Measurements from ENCODE around the gene RBP4. TPM values are rescaled to one million over a fixed set of nuclear protein-coding genes. Genes with fewer than 3 reads are reported as not detected.

RBP4 gene
- total and polyA plus RNA-seq, 5 donors: 2.1 to 43.4 (median 10.7) TPM; not detected in 1

DNA sequence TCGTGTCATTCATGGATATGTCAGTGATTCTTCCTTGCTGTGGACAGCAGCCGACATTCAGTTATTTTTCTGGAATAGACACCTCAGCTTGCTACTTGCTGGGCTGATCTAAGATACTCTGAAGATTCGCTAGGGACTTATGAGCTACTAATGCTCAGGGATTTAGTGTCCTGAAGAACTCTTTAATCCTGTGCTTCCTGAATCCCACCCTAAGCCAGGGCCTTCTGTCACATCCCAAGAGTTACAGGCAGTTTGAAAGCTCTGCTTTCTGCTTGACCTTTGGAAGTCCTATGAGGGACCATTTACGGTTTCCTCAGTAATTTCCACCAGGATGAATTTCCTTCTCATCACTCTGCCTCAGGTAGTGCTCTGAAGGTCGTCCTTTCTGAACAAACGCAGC, 11.3 kb upstream of the RBP4 start, which contains the start of gene PDE6C:
PDE6C (plus strand) TSS at position 227 of the 400 bp plus-strand sequence. CDS start 189 bp downstream, outside the sequence.
- Histone ChIP-seq H3K4me1 (ENCODE audit: control insufficient read depth, insufficient read depth, low read length) (no peaks in the 10 kb centered on the region), H3K4me3 (ENCODE audit: low read length) (no peak within 1 kb of the TSS), H3K27ac (ENCODE audit: low read length) (no peak within 1 kb of the TSS), H3K27me3 (ENCODE audit: control insufficient read depth, insufficient read depth) (no peaks in the 10 kb centered on the region), H3K9me3 (ENCODE audit: control insufficient read depth, low read length) (no peaks in the 10 kb centered on the region)
- intact Hi-C loops (cut with DNase I): no loop called here
- WGBS: 85% methylated on average over 6 of the region's 6 CpGs
- ATAC-seq (no peak), DNase-seq (no peak)

DNA sequence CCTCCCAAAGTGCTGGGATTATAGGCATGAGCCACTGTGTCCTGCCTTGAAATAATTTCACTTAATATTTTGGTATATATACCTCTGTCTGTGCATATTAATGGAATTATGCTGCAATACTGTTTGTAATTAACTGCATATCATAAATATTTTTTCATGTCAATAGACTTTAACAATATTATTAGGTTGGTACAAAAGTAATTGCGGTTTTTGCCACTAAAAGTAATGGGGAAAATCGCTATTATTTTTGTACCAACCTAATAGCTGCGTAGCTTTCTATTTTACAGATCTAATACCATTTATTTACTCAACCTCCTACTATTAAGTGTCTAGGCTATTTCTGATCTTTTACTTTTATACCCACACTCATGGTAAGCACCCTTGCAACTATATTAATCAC, 7.4 kb upstream of the RBP4 start:
- Histone ChIP-seq H3K9me3 (ENCODE audit: control insufficient read depth, low read length) (no peaks in the 10 kb centered on the region), H3K4me3 (ENCODE audit: low read length) (no peak overlapping the region), H3K27me3 (ENCODE audit: control insufficient read depth, insufficient read depth) (no peaks in the 10 kb centered on the region), H3K27ac (ENCODE audit: low read length) (no peak overlapping the region), H3K4me1 (ENCODE audit: control insufficient read depth, insufficient read depth, low read length) (no peaks in the 10 kb centered on the region)
- ATAC-seq (no peak), DNase-seq (no peak)
- 89% methylated on average over 3 of the region's 3 CpGs for WGBS
- intact Hi-C loops (cut with DNase I): no loop called here

DNA sequence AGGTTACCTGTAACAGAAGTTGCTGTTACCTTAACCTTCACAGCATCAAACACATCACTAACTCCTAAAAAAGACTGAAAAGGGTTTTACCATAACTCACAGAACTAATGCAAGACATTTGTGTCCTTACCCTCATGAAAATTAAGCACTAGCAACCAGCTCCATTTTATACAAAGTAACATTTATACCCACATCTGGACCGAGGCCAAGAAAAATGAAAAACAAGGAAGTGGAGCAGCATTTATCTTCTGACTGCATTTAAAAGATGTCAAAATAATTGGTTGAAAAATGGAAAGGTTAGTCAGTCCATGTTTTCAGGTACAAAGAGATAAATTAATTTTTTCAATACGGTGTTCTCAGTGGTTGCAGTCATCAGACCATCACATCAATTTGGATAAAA, 3.1 kb upstream of the RBP4 start:
- 51% methylated on average over 2 of the region's 2 CpGs for WGBS
- no peak overlapping the region for H3K27ac ChIP-seq (ENCODE audit: low read length)
- H3K27me3 ChIP-seq (ENCODE audit: control insufficient read depth, insufficient read depth): peaks cover 5% of the 10 kb centered on the region
- DNase-seq (no peak), ATAC-seq (no peak)
- no peaks in the 10 kb centered on the region for H3K9me3 ChIP-seq (ENCODE audit: control insufficient read depth, low read length)
- intact Hi-C loops (cut with DNase I): no loop called here
- no peak overlapping the region for H3K4me3 ChIP-seq (ENCODE audit: low read length)
- no peaks in the 10 kb centered on the region for H3K4me1 ChIP-seq (ENCODE audit: control insufficient read depth, insufficient read depth, low read length)

DNA sequence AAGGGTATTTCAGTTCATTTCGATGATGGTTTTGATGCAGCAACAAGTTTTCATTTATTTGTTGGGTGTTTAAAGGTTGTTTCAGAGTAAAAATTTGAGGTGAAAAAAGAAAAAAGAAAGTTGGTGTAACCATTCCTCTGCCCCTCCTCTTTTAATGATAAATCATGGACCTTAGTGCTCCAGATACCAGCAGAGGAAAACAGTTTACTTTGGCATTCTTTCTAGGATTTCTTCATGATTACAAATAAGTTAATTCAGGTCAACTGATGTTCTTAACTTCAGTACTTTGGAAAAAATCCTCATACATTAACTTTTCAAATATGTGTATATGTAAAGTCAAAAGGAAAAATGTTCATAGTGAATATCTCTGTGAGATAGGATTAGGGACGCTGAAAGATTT, 2.0 kb upstream of the RBP4 start:
- Histone ChIP-seq H3K9me3 (ENCODE audit: control insufficient read depth, low read length) (no peaks in the 10 kb centered on the region), H3K27me3 (ENCODE audit: control insufficient read depth, insufficient read depth) (peaks cover 5% of the 10 kb centered on the region), H3K27ac (ENCODE audit: low read length) (no peak overlapping the region), H3K4me1 (ENCODE audit: control insufficient read depth, insufficient read depth, low read length) (no peaks in the 10 kb centered on the region), H3K4me3 (ENCODE audit: low read length) (no peak overlapping the region)
- DNase-seq (no peak), ATAC-seq (no peak)
- WGBS: 95% methylated on average over 2 of the region's 2 CpGs
- intact Hi-C loops (cut with DNase I): no loop called here

DNA sequence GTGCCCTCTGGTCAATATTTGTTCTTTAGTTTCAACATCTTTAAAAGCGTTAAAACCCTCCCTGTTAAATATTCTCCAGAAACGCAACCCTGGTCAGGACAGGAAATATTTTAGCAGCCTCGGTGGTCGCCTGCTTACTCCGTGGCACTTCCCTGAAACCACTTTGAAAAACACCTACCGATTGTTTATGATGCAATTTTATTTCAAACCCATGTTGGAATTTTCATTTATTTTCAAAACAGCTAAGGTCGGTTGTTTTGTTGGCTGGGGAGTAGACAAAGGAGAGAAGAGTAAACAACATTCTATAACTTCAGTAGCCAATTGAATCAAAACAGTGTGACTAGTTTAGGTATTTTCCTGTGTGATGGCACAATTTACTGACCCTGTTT, 733 bp upstream of the RBP4 start:
- Histone ChIP-seq H3K27me3 (ENCODE audit: control insufficient read depth, insufficient read depth) (peaks cover 5% of the 10 kb centered on the region), H3K4me3 (ENCODE audit: low read length) (no peak overlapping the region), H3K27ac (ENCODE audit: low read length) (no peak overlapping the region), H3K9me3 (ENCODE audit: control insufficient read depth, low read length) (no peaks in the 10 kb centered on the region), H3K4me1 (ENCODE audit: control insufficient read depth, insufficient read depth, low read length) (no peaks in the 10 kb centered on the region)
- ATAC-seq: no peak
- 8% methylated on average over 7 of the region's 7 CpGs for WGBS
- DNase-seq: no peak
- intact Hi-C loops (cut with DNase I): no loop called here

DNA sequence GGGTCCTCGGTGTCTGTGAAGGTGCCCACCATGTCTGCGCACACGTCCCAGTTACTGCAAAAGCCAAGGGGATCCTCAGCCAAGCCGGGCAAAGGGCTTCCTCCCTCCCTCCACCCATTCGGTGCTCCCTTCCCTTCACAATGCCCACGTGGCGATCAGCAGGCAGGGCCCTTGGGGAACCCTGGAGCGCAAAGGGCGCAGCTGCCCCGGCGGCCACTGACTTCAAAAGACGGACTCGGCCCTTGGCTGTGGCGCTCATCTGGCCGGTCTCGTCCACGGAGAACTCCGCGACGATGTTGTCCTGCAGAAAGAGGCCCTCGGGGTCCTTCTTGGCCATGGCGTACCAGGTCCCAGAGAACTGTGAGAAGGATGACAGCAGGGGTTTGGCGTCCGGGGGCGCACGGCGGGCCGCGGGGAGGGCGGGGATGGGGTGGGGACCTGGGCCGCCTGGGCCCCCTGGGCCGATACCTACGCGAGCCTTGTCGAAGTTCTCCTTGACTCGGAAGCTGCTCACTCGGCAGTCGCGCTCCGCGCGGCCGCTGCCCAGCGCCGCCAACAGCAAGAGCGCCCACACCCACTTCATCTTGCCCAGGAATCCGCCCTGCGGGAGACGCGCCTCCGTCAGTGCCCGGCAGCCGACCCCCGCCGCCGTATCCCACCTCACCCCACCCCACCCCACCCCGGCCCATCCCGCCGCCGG, 439 bp downstream of the RBP4 start:
- WGBS: 9% methylated on average over 60 of the region's 60 CpGs
- intact Hi-C loops (cut with DNase I): no loop called here
- DNase-seq (peak; percentile 29 to 65 (median 53)), ATAC-seq (peak; percentile 9 to 71)
- H3K27me3 ChIP-seq (ENCODE audit: control insufficient read depth, insufficient read depth): peaks cover 5% of the 10 kb centered on the region
- H3K9me3 ChIP-seq (ENCODE audit: control insufficient read depth, low read length): no peaks in the 10 kb centered on the region
- no peaks in the 10 kb centered on the region for H3K4me1 ChIP-seq (ENCODE audit: control insufficient read depth, insufficient read depth, low read length)
- no peak overlapping the region for H3K27ac ChIP-seq (ENCODE audit: low read length)
- peak overlapping the region; percentile 52 for H3K4me3 ChIP-seq (ENCODE audit: low read length)

DNA sequence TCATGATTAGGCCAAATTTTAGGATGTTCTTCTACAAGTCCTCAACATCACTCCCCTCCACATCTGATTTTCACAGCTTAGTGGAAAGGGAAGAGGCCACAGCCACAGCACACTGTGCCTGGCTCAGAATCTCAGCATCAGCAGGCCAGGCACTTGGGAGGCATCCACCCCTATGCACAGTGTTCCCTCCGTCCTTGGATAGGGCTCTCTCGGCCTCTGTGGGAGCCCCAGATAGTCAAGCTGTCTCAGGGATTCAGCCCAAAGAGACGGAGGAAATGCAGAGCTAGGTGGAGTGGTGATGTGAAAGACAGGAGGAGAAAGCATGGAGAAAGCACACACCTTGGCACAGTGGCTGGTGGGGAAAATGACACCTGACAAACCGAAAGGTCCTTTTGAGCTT, 1.3 kb downstream of the RBP4 start:
- DNase-seq (no peak), ATAC-seq (no peak)
- H3K9me3 ChIP-seq (ENCODE audit: control insufficient read depth, low read length): no peaks in the 10 kb centered on the region
- peaks cover 5% of the 10 kb centered on the region for H3K27me3 ChIP-seq (ENCODE audit: control insufficient read depth, insufficient read depth)
- WGBS: 79% methylated on average over 4 of the region's 4 CpGs
- no peak overlapping the region for H3K27ac ChIP-seq (ENCODE audit: low read length)
- H3K4me1 ChIP-seq (ENCODE audit: control insufficient read depth, insufficient read depth, low read length): no peaks in the 10 kb centered on the region
- intact Hi-C loops (cut with DNase I): no loop called here
- H3K4me3 ChIP-seq (ENCODE audit: low read length): no peak overlapping the region

DNA sequence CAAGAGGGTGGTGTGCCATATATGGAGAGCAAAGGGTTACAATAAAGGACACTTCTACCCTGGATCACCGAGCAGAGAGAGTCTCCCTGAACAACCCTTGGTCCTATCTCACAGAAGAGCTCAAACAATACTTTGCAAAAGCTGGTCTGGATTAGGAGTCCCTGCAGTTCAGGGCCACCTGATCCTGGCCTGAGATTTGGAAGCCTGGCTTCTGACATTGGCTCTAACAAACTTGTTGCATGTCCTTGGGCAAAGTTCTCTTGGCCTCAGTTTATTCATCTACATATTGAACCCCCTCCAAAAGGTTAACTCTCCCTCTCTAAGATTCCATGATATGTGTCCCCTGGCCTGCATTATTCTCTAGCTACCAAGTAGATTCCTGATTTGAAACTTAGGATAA, 1.7 kb downstream of the RBP4 start:
- H3K9me3 ChIP-seq (ENCODE audit: control insufficient read depth, low read length): no peaks in the 10 kb centered on the region
- H3K4me3 ChIP-seq (ENCODE audit: low read length): no peak overlapping the region
- no peak overlapping the region for H3K27ac ChIP-seq (ENCODE audit: low read length)
- intact Hi-C loops (cut with DNase I): no loop called here
- 35% methylated on average over 1 of the region's 1 CpG for WGBS
- DNase-seq (no peak), ATAC-seq (no peak)
- peaks cover 5% of the 10 kb centered on the region for H3K27me3 ChIP-seq (ENCODE audit: control insufficient read depth, insufficient read depth)
- H3K4me1 ChIP-seq (ENCODE audit: control insufficient read depth, insufficient read depth, low read length): no peaks in the 10 kb centered on the region

DNA sequence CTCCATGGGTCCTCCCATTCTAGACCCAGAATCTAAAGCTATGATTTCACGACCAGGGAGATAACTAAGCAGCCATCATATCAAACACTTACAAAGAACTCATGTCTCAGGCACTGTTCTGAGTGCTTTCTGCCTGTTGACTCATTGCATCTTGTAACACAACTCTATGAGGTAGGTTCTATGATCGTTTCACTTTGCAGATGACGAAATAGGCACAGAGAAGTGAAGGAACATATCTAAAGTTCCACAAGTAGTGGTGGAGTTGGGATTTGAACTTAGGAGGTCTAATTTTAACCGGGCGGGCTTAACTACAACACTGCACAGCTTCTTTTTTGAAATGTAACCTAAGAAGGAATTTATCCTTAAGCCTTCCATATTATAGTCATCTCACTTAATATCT, 2.9 kb downstream of the RBP4 start:
- ATAC-seq: no peak
- Histone ChIP-seq H3K9me3 (ENCODE audit: control insufficient read depth, low read length) (no peaks in the 10 kb centered on the region), H3K4me1 (ENCODE audit: control insufficient read depth, insufficient read depth, low read length) (no peaks in the 10 kb centered on the region), H3K27me3 (ENCODE audit: control insufficient read depth, insufficient read depth) (peaks cover 5% of the 10 kb centered on the region), H3K27ac (ENCODE audit: low read length) (no peak overlapping the region), H3K4me3 (ENCODE audit: low read length) (no peak overlapping the region)
- DNase-seq: no peak
- WGBS: 90% methylated on average over 5 of the region's 5 CpGs
- intact Hi-C loops (cut with DNase I): no loop called here

DNA sequence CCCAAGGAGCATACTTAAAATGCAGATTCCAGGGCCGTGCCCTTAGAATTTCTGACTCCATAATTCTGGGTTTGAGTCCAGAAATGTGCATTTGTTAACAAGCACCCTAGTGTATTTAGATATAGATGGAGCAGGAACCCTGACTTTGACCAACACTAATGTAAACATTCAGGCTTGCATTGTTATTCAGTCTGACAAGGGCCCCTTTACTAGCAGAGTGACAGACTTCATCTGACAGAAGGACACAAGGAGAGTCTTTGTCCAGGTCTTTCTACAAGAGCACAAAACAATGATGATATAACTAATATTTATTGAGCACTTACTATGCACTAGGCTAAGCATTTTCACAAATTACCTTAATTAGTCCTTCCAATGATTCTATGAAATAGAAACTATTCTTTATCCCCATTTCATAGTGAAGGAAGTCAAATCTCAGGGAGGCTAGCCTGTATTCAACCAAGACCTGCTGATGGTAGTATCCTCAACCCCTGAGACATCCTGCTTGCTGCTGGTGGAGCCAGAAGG, 3.9 kb downstream of the RBP4 start:
- no peaks in the 10 kb centered on the region for H3K9me3 ChIP-seq (ENCODE audit: control insufficient read depth, low read length)
- no peaks in the 10 kb centered on the region for H3K27me3 ChIP-seq (ENCODE audit: control insufficient read depth, insufficient read depth)
- 91% methylated on average over 1 of the region's 1 CpG for WGBS
- DNase-seq (no peak), ATAC-seq (no peak)
- no peak overlapping the region for H3K4me3 ChIP-seq (ENCODE audit: low read length)
- no peaks in the 10 kb centered on the region for H3K4me1 ChIP-seq (ENCODE audit: control insufficient read depth, insufficient read depth, low read length)
- no peak overlapping the region for H3K27ac ChIP-seq (ENCODE audit: low read length)
- intact Hi-C loops (cut with DNase I): no loop called here

DNA sequence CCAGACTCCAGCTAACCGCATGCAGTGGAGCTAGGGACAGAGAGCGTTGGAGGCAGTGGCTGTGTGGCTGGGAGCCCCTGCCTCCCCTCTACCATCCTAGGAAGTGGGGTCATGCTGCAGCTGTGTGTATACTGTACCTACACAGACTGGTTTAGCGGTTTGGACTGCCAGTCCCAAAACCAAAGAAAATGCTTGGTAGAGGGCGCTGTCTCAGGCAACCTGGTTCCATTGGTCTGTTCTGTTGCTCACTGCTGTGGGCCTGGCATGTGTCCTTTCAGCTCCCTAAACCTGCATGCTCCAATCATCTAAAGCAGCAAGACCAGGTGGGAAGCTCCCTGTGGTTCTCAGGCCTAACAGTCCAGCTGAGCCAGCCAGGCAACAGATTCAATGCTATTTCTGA, 4.5 kb downstream of the RBP4 start:
- no peaks in the 10 kb centered on the region for H3K27me3 ChIP-seq (ENCODE audit: control insufficient read depth, insufficient read depth)
- H3K27ac ChIP-seq (ENCODE audit: low read length): no peak overlapping the region
- no peaks in the 10 kb centered on the region for H3K4me1 ChIP-seq (ENCODE audit: control insufficient read depth, insufficient read depth, low read length)
- intact Hi-C loops (cut with DNase I): no loop called here
- no peak overlapping the region for H3K4me3 ChIP-seq (ENCODE audit: low read length)
- no peak for ATAC-seq
- DNase-seq: no peak
- H3K9me3 ChIP-seq (ENCODE audit: control insufficient read depth, low read length): no peaks in the 10 kb centered on the region
- WGBS: 81% methylated on average over 4 of the region's 4 CpGs

Measured in right cardiac atrium (tissue), 5 donors.